ENCODE data around the gene GIPC1. TPM values are rescaled to one million over a fixed set of nuclear protein-coding genes. Genes with fewer than 3 reads are reported as not detected.

Gene GIPC1
- total and polyA plus RNA-seq, 9 of the 15 experiments (the other 6 are each of a cell fraction or from before 2014, with no cell fraction given) = 0.49 to 54.7 (median 24.8) TPM

- TF ChIP-seq ZNF407 (IDR thresholded peaks at IDR 0.05; ENCODE audit: low read depth) (no peak), E2F4 (CRISPR knock-in tag; IDR thresholded peaks at IDR 0.05; ENCODE audit: low read depth) (no peak), TBP (optimal IDR thresholded peaks at IDR 0.05; ENCODE audit: low read depth, low read length) (peak; percentile 95), ZNF561 (CRISPR knock-in tag; conservative IDR thresholded peaks at IDR 0.05) (no peak), TAF1 (IDR thresholded peaks at IDR 0.05; ENCODE audit: control insufficient read depth, extremely low read depth, insufficient read depth, low read length, severe bottlenecking) (peak; percentile 80), KLF6 (CRISPR knock-in tag; IDR thresholded peaks at IDR 0.05; ENCODE audit: borderline replicate concordance) (no peak), FOXK1 (CRISPR knock-in tag; IDR thresholded peaks at IDR 0.05; ENCODE audit: borderline replicate concordance) (no peak), MEF2D (tag; conservative IDR thresholded peaks at IDR 0.05; ENCODE audit: low read depth) (no peak), ELK3 (CRISPR knock-in tag; IDR thresholded peaks at IDR 0.05) (no peak)
- TF ChIP-seq, protein P1, sequence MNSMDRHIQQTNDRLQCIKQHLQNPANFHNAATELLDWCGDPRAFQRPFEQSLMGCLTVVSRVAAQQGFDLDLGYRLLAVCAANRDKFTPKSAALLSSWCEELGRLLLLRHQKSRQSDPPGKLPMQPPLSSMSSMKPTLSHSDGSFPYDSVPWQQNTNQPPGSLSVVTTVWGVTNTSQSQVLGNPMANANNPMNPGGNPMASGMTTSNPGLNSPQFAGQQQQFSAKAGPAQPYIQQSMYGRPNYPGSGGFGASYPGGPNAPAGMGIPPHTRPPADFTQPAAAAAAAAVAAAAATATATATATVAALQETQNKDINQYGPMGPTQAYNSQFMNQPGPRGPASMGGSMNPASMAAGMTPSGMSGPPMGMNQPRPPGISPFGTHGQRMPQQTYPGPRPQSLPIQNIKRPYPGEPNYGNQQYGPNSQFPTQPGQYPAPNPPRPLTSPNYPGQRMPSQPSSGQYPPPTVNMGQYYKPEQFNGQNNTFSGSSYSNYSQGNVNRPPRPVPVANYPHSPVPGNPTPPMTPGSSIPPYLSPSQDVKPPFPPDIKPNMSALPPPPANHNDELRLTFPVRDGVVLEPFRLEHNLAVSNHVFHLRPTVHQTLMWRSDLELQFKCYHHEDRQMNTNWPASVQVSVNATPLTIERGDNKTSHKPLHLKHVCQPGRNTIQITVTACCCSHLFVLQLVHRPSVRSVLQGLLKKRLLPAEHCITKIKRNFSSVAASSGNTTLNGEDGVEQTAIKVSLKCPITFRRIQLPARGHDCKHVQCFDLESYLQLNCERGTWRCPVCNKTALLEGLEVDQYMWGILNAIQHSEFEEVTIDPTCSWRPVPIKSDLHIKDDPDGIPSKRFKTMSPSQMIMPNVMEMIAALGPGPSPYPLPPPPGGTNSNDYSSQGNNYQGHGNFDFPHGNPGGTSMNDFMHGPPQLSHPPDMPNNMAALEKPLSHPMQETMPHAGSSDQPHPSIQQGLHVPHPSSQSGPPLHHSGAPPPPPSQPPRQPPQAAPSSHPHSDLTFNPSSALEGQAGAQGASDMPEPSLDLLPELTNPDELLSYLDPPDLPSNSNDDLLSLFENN (IDR thresholded peaks at IDR 0.05; ENCODE audit: low read depth in 2 of 2, low read length in 2 of 2) = peak in 1 of 2 experiments; percentile 79; a peak in 2 of 4 replicates
These were observed 22.0 kb upstream of the GIPC1 start, which contains the start of gene DNAJB1 (continued) for GRCh38 chr19:14517840-14518505.

Measured in K562 (cell line).